ENCODE data around the gene ADAMTSL1. TPM values are rescaled to one million over a fixed set of nuclear protein-coding genes. Genes with fewer than 3 reads are reported as not detected.

The ADAMTSL1 gene
- polyA plus RNA-seq, 1 donor: 16.3 TPM

GRCh38 chr9:18700714-18701113 lies 226.8 kb downstream of the ADAMTSL1 start:
- DNase-seq: no peak

GRCh38 chr9:18703151-18703900 lies 229.4 kb downstream of the ADAMTSL1 start:
- peak; percentile 37 for DNase-seq

GRCh38 chr9:18703901-18704379 lies 230.0 kb downstream of the ADAMTSL1 start:
- no peak for DNase-seq

GRCh38 chr9:18705796-18706392 lies 231.9 kb downstream of the ADAMTSL1 start:
- no peak for DNase-seq

- DNase-seq: no peak
These were observed 232.7 kb downstream of the ADAMTSL1 start for GRCh38 chr9:18706648-18707047.

GRCh38 chr9:18707061-18707461 lies 233.1 kb downstream of the ADAMTSL1 start:
- no peak for DNase-seq

GRCh38 chr9:18707489-18708205 lies 233.7 kb downstream of the ADAMTSL1 start:
- no peak for DNase-seq

GRCh38 chr9:18708429-18708828 lies 234.5 kb downstream of the ADAMTSL1 start:
- no peak for DNase-seq

GRCh38 chr9:18710065-18710464 lies 236.1 kb downstream of the ADAMTSL1 start:
- DNase-seq: no peak

- DNase-seq: no peak
These were observed 243.8 kb downstream of the ADAMTSL1 start for GRCh38 chr9:18717759-18718158.

GRCh38 chr9:18718393-18718792 lies 244.4 kb downstream of the ADAMTSL1 start:
- no peak for DNase-seq

GRCh38 chr9:18718932-18719331 lies 245.0 kb downstream of the ADAMTSL1 start:
- no peak for DNase-seq

- no peak for DNase-seq
These were observed 246.7 kb downstream of the ADAMTSL1 start for GRCh38 chr9:18720691-18721090.

- DNase-seq: peak; percentile 76
These were observed 247.5 kb downstream of the ADAMTSL1 start for GRCh38 chr9:18721267-18721994.

- DNase-seq: no peak
These were observed 248.0 kb downstream of the ADAMTSL1 start for GRCh38 chr9:18721995-18722310.

- no peak for DNase-seq
These were observed 248.9 kb downstream of the ADAMTSL1 start for GRCh38 chr9:18722882-18723281.

GRCh38 chr9:18723366-18723765 lies 249.4 kb downstream of the ADAMTSL1 start:
- DNase-seq: no peak

GRCh38 chr9:18726546-18726945 lies 252.6 kb downstream of the ADAMTSL1 start:
- DNase-seq: no peak

GRCh38 chr9:18727904-18728303 lies 254.0 kb downstream of the ADAMTSL1 start:
- no peak for DNase-seq

GRCh38 chr9:18728642-18729041 lies 254.7 kb downstream of the ADAMTSL1 start:
- DNase-seq: no peak

- no peak for DNase-seq
These were observed 256.3 kb downstream of the ADAMTSL1 start for GRCh38 chr9:18730241-18730640.

- DNase-seq: no peak
These were observed 265.2 kb downstream of the ADAMTSL1 start for GRCh38 chr9:18739127-18739526.

All from left kidney (tissue), 2 donors.